ENCODE results near the gene TPRG1L.

The TPRG1L gene

GRCh38 chr1:3577711-3578432 is 46.9 kb upstream of the TPRG1L start:
- TF ChIP-seq CTCF (conservative IDR thresholded peaks at IDR 0.05; ENCODE audit: low read depth, low read length) = no peak
- H3K79me2 ChIP-seq (ENCODE audit: insufficient read depth, low read depth) = no peaks in the 10 kb centered on the region
- H3K9ac ChIP-seq = no peak overlapping the region
- no peak overlapping the region for H3K4me3 ChIP-seq (IDR thresholded peaks at IDR 0.05; ENCODE audit: insufficient read depth, low read depth, low read length)
- H3K27ac ChIP-seq = no peak overlapping the region
- no peak overlapping the region for H3K4me2 ChIP-seq
- H4K20me1 ChIP-seq (ENCODE audit: insufficient read depth) = no peaks in the 10 kb centered on the region
- H3K36me3 ChIP-seq (ENCODE audit: insufficient read depth) = no peaks in the 10 kb centered on the region
- H3K4me1 ChIP-seq (ENCODE audit: low read depth, poor library complexity, severe bottlenecking) = no peaks in the 10 kb centered on the region
- no peak overlapping the region for H2AFZ ChIP-seq (ENCODE audit: low read depth)
- peaks cover 54% of the 10 kb centered on the region for H3K27me3 ChIP-seq (ENCODE audit: insufficient read depth, low read depth)

- Histone ChIP-seq H3K4me2 (no peak overlapping the region), H4K20me1 (ENCODE audit: insufficient read depth) (no peaks in the 10 kb centered on the region), H3K27me3 (ENCODE audit: insufficient read depth, low read depth) (peaks cover 54% of the 10 kb centered on the region), H3K4me3 (IDR thresholded peaks at IDR 0.05; ENCODE audit: insufficient read depth, low read depth, low read length) (no peak overlapping the region), H3K79me2 (ENCODE audit: insufficient read depth, low read depth) (no peaks in the 10 kb centered on the region), H2AFZ (ENCODE audit: low read depth) (no peak overlapping the region), H3K9ac (no peak overlapping the region), H3K36me3 (ENCODE audit: insufficient read depth) (no peaks in the 10 kb centered on the region), H3K27ac (no peak overlapping the region), H3K4me1 (ENCODE audit: low read depth, poor library complexity, severe bottlenecking) (no peaks in the 10 kb centered on the region)
- TF ChIP-seq CTCF (conservative IDR thresholded peaks at IDR 0.05; ENCODE audit: low read depth, low read length) = no peak
These were observed 46.4 kb upstream of the TPRG1L start for GRCh38 chr1:3578433-3578805.

- Histone ChIP-seq H3K36me3 (ENCODE audit: insufficient read depth) (no peaks in the 10 kb centered on the region), H3K4me3 (IDR thresholded peaks at IDR 0.05; ENCODE audit: insufficient read depth, low read depth, low read length) (no peak overlapping the region), H3K27me3 (ENCODE audit: insufficient read depth, low read depth) (peaks cover 49% of the 10 kb centered on the region), H3K4me1 (ENCODE audit: low read depth, poor library complexity, severe bottlenecking) (no peaks in the 10 kb centered on the region), H3K9ac (no peak overlapping the region), H4K20me1 (ENCODE audit: insufficient read depth) (no peaks in the 10 kb centered on the region), H3K79me2 (ENCODE audit: insufficient read depth, low read depth) (no peaks in the 10 kb centered on the region), H2AFZ (ENCODE audit: low read depth) (no peak overlapping the region), H3K27ac (no peak overlapping the region), H3K4me2 (no peak overlapping the region)
- no peak for TF ChIP-seq CTCF (conservative IDR thresholded peaks at IDR 0.05; ENCODE audit: low read depth, low read length)
These were observed 45.9 kb upstream of the TPRG1L start for GRCh38 chr1:3578906-3579305.

- no peaks in the 10 kb centered on the region for H4K20me1 ChIP-seq (ENCODE audit: insufficient read depth)
- H3K27ac ChIP-seq = no peak overlapping the region
- H3K4me2 ChIP-seq = no peak overlapping the region
- peaks cover 45% of the 10 kb centered on the region for H3K27me3 ChIP-seq (ENCODE audit: insufficient read depth, low read depth)
- no peak overlapping the region for H3K4me3 ChIP-seq (IDR thresholded peaks at IDR 0.05; ENCODE audit: insufficient read depth, low read depth, low read length)
- H3K9ac ChIP-seq = no peak overlapping the region
- TF ChIP-seq CTCF (conservative IDR thresholded peaks at IDR 0.05; ENCODE audit: low read depth, low read length) = no peak
- no peaks in the 10 kb centered on the region for H3K4me1 ChIP-seq (ENCODE audit: low read depth, poor library complexity, severe bottlenecking)
- no peak overlapping the region for H2AFZ ChIP-seq (ENCODE audit: low read depth)
- H3K36me3 ChIP-seq (ENCODE audit: insufficient read depth) = no peaks in the 10 kb centered on the region
- no peaks in the 10 kb centered on the region for H3K79me2 ChIP-seq (ENCODE audit: insufficient read depth, low read depth)
These were observed 45.2 kb upstream of the TPRG1L start for GRCh38 chr1:3579626-3580025.
